GM18951 (cell line): ENCODE data around the gene PLXNA4.

ENCODE experiments used
- POLR2A ChIP-seq: IDR thresholded peaks from 4 replicates; pipeline ENCODE4 v1.6.1; 2011; ENCODE audit warnings: mild to moderate bottlenecking; ENCODE audit not compliant: insufficient read length, insufficient read depth; ENCODE audit errors: extremely low read depth
- in situ Hi-C: fragments of 300-500 bp; cut with MboI; formaldehyde crosslinking; loops from one replicate; pipeline ENCODE4 v1.12.0; 2022; ENCODE audit warnings: low sequenced_read_pairs, mixed read lengths, inconsistent platforms; ENCODE audit not compliant: unreplicated experiment

The PLXNA4 gene

DNA sequence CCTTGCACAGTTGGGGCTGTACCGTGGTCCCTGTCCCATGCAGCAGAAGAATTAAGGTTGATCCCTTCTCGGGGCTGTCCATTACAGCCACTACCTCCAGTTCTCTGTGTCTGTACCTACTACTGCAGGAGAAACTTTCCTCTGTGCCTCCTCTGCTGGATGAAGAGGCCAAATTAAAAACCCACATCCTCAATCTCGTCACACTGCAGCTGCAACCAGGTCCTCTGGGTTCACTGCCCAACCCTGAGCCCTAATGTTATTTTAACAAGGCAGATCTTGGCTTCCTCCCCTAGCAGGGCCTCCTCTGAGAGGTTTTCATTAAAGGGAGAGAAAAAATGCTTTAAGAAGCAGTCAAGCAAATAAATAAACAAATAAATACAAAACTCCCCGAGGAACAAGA lies 66.6 kb downstream of the PLXNA4 start:
- TF ChIP-seq POLR2A = no peak
- in situ Hi-C loops = no loop called here

DNA sequence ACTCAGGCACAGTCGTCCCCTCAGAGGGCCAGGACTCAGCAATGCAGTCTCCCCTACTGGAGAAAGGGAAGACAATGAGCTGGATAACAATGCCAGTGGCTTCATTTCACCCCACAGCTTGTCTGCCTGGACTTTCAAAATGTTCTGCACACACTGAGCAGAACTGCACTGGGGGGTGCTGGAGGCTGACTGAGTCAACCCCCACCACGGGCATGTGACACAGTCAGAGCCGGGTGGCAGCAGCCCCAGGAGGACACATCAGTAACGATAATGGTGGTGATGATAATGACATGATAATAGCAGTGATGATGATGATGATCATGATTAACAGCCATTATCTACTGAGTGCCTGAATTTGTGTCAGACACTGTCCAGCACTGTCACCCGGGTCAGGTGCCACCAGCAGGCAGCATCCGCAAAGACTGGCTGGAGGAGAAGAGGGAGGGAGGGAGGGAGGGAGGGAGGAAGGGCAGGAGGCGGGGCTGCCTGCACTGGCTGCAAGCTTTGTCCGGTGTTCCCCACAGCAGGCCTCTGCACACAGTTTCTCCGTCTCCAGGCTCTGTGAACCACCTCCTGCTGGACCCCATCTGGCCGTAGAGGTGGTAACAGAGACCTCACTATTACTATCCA lies 67.4 kb downstream of the PLXNA4 start:
- in situ Hi-C loops = no loop called here

DNA sequence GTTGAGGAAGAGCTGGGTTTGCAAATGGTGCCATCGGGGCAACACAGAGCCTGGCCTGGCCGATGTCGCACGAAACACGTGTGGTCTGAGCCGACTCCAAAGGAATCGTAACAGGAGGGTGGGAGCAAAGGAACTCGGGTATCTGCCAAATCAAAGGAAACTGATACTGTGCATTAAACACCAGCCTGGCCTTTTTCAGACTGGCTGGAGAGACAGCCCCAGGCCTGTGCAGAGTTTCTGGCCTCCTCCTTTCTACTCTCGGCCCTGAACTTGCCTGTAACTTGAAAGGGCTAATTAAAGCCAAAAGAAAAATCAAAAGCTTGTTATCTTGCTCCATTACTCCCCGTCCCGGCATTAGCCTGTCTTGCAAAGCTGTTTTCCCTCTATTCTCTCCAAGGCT lies 71.4 kb downstream of the PLXNA4 start:
- in situ Hi-C loops = no loop called here

More for the DNA sequence above, 67.4 kb downstream of the PLXNA4 start:
- no peak for TF ChIP-seq POLR2A

DNA sequence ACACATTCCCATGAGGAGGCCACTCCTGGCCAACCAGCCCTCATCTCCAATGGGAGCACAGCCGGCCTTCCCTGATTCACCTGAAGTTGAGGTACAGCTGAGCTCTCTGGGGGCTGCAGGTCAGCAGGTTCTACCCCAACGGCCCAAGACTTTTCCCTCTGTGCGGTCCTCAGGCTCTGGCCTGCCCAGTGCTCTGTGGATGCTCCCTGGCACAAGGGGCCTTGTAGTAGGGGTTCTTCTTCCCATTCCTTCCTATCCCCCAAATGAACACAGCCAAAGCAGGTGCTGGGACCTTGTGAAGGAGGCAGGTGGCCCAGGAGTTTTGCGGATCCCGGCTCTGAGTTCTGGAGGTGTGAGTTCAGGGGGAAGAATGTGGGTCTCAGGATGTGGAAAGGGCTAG lies 72.2 kb downstream of the PLXNA4 start:
- no peak for TF ChIP-seq POLR2A
- in situ Hi-C loops = no loop called here

More for the DNA sequence above, 71.4 kb downstream of the PLXNA4 start:
- no peak for TF ChIP-seq POLR2A

DNA sequence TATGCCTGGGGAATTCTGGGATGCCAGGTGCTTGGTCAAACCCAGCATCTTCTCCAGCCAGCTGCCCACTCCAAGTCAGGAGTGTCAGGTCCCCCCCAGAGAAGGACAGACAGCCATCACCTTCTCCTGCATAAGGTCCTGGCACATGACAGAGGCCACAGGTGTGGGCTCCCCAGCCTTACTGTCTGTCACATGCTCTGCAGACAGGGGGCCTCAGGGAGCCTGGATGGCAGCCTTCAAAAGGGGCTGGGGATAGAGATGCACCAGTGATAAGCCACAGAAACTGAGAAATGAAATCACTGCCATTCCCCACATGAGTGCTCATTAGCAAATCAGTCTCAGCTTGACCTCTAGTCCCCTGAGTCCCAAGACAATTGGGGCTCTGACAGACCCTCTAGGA lies 72.9 kb downstream of the PLXNA4 start:
- no peak for TF ChIP-seq POLR2A
- in situ Hi-C loops = no loop called here

DNA sequence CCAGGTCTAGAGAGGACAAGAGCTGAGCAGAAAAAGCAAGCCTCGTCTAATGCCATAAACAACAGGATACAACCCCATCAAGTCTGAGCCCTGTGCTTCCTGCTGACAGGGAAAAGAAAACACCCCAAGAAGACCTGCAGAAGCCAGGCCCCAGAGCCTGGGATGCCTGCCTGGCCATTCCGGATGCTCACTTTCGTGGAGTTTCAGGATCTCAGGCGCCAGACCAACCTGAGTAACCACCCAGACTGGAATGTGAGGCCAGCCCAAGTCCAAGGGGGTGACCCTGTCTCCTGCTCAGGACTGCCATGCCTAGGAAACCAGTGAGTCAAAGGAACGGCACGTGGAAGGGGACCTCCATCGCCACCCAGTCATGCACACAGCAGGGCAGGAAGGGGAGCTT lies 74.3 kb downstream of the PLXNA4 start:
- in situ Hi-C loops = no loop called here
- no peak for TF ChIP-seq POLR2A

DNA sequence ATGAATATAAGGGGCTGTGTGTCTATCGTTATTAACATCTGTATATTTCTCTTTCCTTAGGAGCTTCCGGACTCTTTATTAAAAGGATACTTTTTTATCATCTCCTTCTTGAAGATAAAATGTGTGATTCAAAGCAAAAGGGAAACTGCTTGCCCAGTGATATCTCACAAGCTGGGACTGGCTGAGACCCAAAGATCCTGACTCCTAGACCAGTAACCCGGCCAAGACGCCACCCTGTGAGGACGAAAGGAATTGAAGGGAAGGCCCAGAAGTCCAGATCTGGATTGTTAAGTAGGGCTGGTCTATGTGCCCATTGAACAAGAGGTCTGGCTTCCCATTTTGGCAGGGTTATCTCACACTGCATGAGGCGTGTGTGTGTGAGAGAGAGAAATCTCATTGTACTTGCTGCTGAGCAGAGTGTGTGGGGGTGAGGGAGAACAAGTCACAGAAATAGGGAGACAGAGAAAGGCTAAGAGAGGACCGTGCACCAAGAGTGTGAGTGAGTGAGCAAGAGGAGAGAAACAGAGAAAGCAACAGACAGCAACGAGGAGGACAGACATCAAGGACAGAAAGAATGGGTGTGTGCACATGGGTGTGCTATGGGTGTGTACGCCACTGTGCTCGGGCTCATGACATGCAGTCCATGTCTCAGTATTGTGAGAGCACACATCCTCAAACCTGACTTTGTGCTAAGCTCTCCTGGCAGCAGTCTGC lies 75.4 kb downstream of the PLXNA4 start:
- in situ Hi-C loops = no loop called here
- no peak for TF ChIP-seq POLR2A

DNA sequence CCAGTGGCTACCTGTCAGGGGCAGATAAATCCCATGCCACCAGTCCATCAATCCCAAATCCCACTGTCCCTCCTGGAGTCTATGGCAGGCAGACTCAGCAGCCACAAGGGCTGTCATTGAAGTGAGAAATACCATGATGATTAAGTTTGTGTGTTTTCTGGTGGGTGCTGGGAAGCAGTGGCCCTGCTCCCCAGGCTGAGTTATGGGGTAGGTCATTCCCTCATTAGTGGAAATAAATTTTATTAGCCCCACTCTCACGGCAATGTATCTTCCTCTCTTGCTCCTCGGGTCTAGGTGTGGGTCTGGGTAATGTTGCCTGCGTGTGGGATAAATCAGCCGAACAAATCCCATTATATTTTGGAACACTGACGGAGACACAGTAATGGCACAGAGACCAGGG lies 76.8 kb downstream of the PLXNA4 start:
- in situ Hi-C loops = no loop called here
- TF ChIP-seq POLR2A = no peak

DNA sequence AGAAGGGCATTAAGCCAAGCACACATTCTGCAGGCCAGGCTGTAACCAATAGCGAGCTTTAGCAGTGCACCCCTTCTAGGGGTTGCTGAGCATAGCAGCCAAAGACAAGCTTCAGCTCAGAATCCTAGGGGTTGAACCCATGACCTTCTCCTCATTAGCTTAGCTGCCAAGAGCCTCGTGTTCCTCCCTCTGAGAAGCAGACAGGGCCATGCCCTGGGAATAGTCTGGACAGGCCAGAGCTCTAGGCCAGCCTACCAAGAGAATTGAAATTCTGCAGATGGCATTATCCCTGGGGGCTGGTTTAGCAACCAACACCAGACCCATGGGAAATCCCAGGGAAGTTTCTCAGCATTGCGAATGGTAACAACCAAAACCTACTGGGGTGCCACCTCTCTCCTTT lies 77.2 kb downstream of the PLXNA4 start:
- in situ Hi-C loops = no loop called here
- TF ChIP-seq POLR2A = no peak

DNA sequence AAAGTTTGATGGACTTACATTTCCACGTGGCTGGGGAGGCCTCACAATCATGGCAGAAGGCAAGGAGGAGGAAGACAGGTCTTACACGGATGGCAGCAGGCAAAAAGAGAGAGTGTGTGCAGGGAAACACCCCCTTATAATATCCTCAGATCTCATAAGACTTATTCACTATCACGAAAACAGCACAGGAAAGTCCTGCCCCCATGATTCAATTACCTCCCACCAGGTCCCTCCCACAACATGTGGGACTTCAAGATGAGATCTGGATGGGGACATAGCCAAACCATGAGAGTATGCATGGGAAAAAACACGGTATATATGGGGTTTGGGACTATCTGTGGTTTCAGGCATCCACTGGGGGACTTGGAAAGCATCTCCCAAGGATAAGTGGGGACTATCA lies 78.0 kb downstream of the PLXNA4 start:
- TF ChIP-seq POLR2A = no peak
- in situ Hi-C loops = no loop called here

DNA sequence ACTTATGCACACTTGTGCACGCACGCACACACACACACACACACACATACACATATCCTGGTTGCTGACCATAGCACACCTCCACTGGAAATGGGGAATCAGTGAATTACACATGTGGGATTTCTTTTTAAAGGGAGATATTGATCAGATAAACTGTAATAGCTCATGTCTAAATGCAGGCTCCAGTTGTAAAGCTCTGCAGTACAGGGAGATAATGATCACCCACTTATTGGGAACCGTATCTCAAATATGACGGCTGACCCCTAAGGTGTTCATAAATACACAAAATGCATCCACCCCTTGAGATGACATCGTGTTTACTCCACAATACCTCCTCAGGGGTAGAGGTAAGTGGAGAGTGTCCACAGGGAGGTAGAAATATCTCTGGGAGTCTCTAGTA lies 79.2 kb downstream of the PLXNA4 start:
- in situ Hi-C loops = no loop called here

DNA sequence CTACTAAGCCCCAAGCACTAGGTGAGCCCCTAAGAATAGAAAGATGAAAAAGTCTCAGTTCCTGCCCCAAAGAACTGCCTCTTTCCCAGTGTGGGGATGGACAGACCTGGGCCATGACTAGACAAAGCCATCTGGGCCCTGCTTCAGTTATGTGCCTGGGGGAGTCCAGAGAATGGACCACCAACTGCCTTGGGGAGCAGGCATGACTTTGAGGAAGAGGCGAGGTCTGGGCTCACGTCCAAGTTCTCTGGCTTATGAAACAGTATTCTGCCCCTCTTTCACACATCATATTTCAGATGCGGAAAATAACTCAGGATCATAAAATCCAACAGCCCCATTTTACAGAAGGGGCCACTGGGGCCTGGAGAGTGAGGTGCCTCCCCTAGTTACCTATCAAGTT lies 80.3 kb downstream of the PLXNA4 start:
- in situ Hi-C loops = no loop called here
- TF ChIP-seq POLR2A = no peak

More for the DNA sequence above, 79.2 kb downstream of the PLXNA4 start:
- TF ChIP-seq POLR2A = no peak

DNA sequence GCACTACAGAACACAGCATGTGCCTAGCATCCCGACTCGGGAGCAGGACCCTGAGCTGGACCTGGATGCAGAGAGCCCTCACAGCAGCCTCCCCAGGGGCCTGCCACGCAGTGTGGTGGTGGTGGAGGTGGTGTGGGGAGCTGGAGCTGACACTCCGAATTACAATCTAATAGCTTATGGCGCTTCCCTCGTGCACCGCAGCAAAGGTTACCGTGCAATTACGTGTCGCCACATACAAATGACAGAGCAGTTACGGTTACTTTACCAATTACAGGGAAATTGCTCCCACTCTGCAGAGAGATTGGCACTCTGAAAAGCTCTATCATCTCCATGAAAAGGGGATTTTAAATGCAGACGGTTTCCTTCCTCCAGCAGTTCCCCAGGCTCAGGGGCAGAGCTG lies 81.8 kb downstream of the PLXNA4 start:
- in situ Hi-C loops = no loop called here
- TF ChIP-seq POLR2A = no peak

DNA sequence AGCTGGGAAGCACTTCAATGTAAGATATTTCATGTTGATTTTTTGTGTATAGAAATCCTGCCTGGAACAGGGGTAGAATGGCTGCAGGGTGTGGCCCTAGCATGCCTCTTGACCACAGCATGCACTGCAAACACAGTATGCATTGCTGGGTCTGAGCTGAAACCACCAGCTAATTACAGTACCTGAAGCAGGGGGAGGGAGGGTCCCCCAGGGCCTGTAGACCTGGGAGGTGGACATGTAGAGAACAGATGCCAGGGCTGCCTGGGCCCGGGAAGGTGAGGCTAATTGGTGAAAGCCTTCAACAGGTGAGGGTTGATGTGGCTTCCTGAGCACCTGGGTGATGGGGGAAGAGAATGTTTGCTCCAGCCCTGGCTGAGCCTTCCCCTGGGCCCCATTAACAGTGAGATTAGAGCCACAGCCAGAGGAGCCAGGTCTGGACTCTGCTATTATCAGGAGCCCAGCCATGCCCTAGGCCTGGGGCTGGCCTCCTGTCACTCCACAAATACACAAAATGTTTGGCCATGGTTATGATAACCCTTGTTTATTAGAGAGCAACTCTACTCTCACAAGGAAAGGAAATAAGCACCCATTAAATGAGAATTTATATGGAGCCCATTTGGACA lies 83.3 kb downstream of the PLXNA4 start:
- in situ Hi-C loops = no loop called here
- no peak for TF ChIP-seq POLR2A

DNA sequence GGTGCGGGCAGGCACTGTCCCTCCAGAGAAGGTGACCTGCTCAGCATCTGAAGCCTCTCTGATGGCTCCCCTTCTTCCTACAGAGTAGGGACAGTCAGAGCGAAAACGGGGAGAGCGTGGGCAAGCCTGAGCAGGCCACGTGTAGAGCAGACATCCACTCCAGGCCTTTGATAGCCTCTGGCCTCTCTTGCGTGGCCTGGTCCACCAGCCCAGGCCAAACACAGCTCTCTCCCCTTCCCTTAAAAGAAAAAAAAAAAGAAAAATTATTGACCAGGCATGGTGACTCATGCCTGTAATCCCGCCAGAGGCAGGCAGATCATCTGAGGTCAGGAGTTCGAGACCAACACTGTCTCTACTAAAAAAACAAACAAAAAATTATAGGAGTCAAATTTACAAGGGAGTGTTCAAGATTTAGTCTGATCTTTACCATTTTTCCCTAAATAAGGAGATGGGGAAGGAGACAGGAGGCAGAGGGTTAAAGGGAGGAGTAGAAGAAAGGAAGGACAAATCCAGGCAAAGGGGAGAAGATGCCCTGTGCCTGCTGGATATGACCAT lies 84.8 kb downstream of the PLXNA4 start:
- in situ Hi-C loops = no loop called here

More for the DNA sequence above, 84.8 kb downstream of the PLXNA4 start:
- TF ChIP-seq POLR2A = no peak
